Calu3 (cell line): ENCODE measurements around the gene MYBBP1A. TPM values are rescaled to one million over a fixed set of nuclear protein-coding genes. Genes with fewer than 3 reads are reported as not detected.

Experiments
- BruUV-seq: library from RNA; stranded (reverse); fragments of 400-500 nt; replicated peaks from 2 replicates; lab custom pipeline; 2021; lab: Mats Ljungman, UMichigan
- CTCF ChIA-PET: fragments of 300-600 bp; sonication (Branson Sonifier 250); formaldehyde crosslinking; loops from one replicate; lab custom pipeline; 2022; ENCODE audit warnings: antibody characterized with exemption; lab: Charles Lee
- DNase-seq: peaks from one replicate; pipeline ENCODE4 v3.0.0; 2022
- H3K27ac Mint-ChIP-seq: one replicate; pipeline ENCODE4 v1.8.0; 2022; ENCODE audit warnings: mixed read lengths; ENCODE audit not compliant: unreplicated experiment
- H3K27me3 Mint-ChIP-seq: one replicate; pipeline ENCODE4 v1.8.0; 2022; ENCODE audit warnings: mixed read lengths; ENCODE audit not compliant: unreplicated experiment
- H3K36me3 Mint-ChIP-seq: one replicate; pipeline ENCODE4 v1.8.0; 2022; ENCODE audit warnings: mild to moderate bottlenecking, moderate library complexity, mixed read lengths; ENCODE audit not compliant: insufficient read depth, unreplicated experiment
- H3K4me1 Mint-ChIP-seq: one replicate; pipeline ENCODE4 v1.8.0; 2022; ENCODE audit warnings: mild to moderate bottlenecking, low read depth, mixed read lengths; ENCODE audit not compliant: unreplicated experiment
- H3K4me3 Mint-ChIP-seq: one replicate; pipeline ENCODE4 v1.8.0; 2022; ENCODE audit warnings: mild to moderate bottlenecking, low read depth, moderate library complexity, mixed read lengths; ENCODE audit not compliant: unreplicated experiment
- H3K9me3 Mint-ChIP-seq: one replicate; pipeline ENCODE4 v1.8.0; 2022; ENCODE audit warnings: low read depth, mixed read lengths; ENCODE audit not compliant: unreplicated experiment
- intact Hi-C: fragments of 100-400 bp; cut with micrococcal nuclease; formaldehyde crosslinking; loops from one replicate; pipeline ENCODE4 v1.10.0; 2022; ENCODE audit not compliant: unreplicated experiment
- total RNA-seq: library from RNA; stranded (reverse); gene quantifications from 2 replicates; pipeline ENCODE4 v1.2.3, GENCODE V29; 2022
- TF ChIP-seq, protein P1 (sequence below): fragments of 200-600 bp; IDR thresholded peaks from one replicate; pipeline ENCODE4 v1.8.0; 2022; ENCODE audit warnings: antibody characterized with exemption; ENCODE audit not compliant: unreplicated experiment

MYBBP1A gene
- total RNA-seq, 1 experiment from 2014 or later = 64.2 TPM

DNA sequence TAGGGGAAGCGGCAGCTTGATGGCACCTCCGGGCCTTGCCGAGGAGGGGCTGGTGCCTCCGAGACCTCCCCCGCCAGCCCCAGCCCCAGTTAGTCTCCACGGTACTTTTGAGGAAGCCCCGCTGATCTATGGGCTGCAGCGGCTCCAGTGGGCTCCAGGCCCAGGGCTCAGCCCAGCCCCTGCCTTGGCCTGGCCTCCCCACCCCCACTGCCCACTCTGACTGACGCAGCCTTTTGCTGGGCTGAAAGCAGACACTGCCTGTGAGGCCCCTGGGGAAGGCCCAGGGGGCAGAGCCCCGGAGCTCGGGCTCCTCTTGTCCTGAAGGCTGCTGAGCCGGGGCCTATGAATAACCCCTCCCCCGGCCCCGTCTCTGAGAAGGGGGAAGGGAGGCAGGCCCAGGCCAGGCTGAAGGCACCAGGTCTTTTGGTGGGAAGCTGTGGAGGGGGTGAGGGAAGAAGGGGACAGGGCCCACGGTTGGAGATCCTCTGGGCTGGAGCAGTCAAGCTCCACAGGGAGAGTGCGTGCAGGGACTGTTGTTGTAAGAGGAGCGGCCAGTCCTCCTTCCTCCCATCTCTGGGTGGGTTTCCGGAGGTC lies 21.6 kb upstream of the MYBBP1A start:
- CTCF ChIA-PET = interaction anchor here (1.5 kb wide), 1 partner anchor 10 kb away, joined by 4 read pairs; no protein-coding TSS in a partner anchor
- no TSS peak for BruUV-seq
- DNase-seq = no peak
- intact Hi-C loops = no loop called here
- TF ChIP-seq, protein P1, sequence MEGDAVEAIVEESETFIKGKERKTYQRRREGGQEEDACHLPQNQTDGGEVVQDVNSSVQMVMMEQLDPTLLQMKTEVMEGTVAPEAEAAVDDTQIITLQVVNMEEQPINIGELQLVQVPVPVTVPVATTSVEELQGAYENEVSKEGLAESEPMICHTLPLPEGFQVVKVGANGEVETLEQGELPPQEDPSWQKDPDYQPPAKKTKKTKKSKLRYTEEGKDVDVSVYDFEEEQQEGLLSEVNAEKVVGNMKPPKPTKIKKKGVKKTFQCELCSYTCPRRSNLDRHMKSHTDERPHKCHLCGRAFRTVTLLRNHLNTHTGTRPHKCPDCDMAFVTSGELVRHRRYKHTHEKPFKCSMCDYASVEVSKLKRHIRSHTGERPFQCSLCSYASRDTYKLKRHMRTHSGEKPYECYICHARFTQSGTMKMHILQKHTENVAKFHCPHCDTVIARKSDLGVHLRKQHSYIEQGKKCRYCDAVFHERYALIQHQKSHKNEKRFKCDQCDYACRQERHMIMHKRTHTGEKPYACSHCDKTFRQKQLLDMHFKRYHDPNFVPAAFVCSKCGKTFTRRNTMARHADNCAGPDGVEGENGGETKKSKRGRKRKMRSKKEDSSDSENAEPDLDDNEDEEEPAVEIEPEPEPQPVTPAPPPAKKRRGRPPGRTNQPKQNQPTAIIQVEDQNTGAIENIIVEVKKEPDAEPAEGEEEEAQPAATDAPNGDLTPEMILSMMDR = no peak
- Mint-ChIP-seq H3K9me3 (no peaks in the 10 kb centered on the region), H3K27me3 (peaks cover 40% of the 10 kb centered on the region), H3K4me1 (no peaks in the 10 kb centered on the region), H3K27ac (no peak overlapping the region), H3K36me3 (peaks cover 5% of the 10 kb centered on the region), H3K4me3 (no peak overlapping the region)

DNA sequence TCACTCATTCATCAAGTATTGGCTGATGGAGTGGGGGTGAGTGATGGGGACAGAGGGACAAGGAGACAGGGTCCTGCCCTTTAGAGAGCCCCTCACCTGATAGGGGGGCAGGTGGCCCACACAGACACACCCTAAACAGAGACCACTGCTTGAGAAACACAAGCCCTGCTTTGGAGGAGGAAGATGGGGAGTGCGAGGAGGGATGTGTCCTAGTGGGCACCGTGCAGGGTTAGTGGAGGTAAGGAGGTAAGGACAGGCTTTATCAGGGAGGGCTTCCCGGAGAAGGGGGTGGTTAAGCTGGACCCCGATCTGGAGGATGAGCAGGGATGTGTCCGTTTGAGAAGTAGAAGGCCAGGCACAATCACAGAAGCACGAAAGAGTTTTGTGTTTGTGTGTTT lies 21.0 kb upstream of the MYBBP1A start:
- CTCF ChIA-PET = interaction anchor here (1.5 kb wide), 1 partner anchor 9 kb away, joined by 4 read pairs; no protein-coding TSS in a partner anchor
- intact Hi-C loops = no loop called here
- BruUV-seq = no TSS peak
- Mint-ChIP-seq H3K27me3 (peaks cover 33% of the 10 kb centered on the region), H3K36me3 (no peaks in the 10 kb centered on the region), H3K27ac (no peak overlapping the region), H3K4me1 (no peaks in the 10 kb centered on the region), H3K9me3 (no peaks in the 10 kb centered on the region), H3K4me3 (no peak overlapping the region)
- DNase-seq = no peak
- TF ChIP-seq, protein P1 = no peak

DNA sequence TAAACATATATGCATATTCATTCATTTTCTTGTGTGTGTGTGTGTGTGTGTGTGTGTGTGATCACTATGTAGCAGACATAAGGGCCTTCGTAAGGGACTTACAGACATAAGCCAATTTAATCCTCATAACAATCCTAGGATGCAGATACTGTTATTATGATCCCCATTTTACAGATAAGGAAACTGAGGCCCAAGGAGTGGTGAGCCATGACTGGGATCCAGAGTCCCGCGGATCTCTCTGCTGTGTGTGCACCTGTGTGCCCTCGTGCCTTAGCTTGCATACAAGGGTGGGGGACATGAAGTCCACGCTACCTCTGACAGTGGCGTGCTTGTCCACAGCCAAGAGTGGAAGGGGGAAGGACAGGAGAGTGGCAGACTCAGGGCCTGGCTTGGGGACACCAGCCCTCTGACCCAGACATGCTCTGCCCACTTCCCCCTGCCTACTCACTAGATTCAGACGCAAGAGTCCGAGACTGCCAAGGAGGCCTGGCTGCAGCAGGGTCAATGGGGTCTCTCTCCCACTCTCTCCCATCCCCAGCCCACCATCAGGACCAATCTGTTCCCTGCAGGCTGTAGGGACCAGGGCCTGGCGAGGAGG lies 19.4 kb upstream of the MYBBP1A start:
- H3K27ac Mint-ChIP-seq = no peak overlapping the region
- H3K4me3 Mint-ChIP-seq = no peak overlapping the region
- H3K27me3 Mint-ChIP-seq = peaks cover 28% of the 10 kb centered on the region
- TF ChIP-seq, protein P1 = no peak
- H3K9me3 Mint-ChIP-seq = no peaks in the 10 kb centered on the region
- CTCF ChIA-PET = interaction anchor here (0.5 kb wide), 1 partner anchor 82 kb away, joined by 4 read pairs; no protein-coding TSS in a partner anchor
- no peak for DNase-seq
- no TSS peak for BruUV-seq
- intact Hi-C loops = no loop called here
- H3K36me3 Mint-ChIP-seq = no peaks in the 10 kb centered on the region
- H3K4me1 Mint-ChIP-seq = no peaks in the 10 kb centered on the region

DNA sequence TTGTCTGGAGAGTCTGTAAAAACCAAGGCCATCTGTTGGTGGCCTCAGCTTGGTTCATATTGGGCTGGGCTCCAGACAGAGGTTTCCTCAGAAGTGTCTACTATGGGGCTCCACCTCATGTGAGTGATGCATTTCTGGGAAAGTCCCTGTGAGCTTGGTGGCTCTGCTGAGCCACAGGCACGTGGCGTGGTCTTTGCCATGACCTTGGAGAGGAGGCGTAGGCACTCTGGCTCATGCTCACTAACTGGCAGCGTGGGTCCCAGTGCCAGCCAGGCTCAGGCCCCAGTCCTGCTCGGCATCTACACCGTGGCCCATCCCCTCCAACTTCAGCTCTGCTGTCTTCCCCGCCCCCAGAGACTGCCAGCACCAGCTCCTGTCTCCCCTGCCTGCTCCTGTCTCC lies 18.5 kb upstream of the MYBBP1A start:
- TF ChIP-seq, protein P1 = no peak
- BruUV-seq = no TSS peak
- Mint-ChIP-seq H3K36me3 (no peaks in the 10 kb centered on the region), H3K4me3 (no peak overlapping the region), H3K9me3 (no peaks in the 10 kb centered on the region), H3K27ac (no peak overlapping the region), H3K27me3 (peaks cover 30% of the 10 kb centered on the region), H3K4me1 (no peaks in the 10 kb centered on the region)
- no peak for DNase-seq
- CTCF ChIA-PET = interaction anchor here (0.5 to 0.7 kb wide), 2 partner anchors 82 to 90 kb away, joined by 4 to 6 read pairs; no protein-coding TSS in a partner anchor
- intact Hi-C loops = no loop called here
